Dermis blood vessel endothelial cell (primary cell): ENCODE results near the gene CALR. TPM values are rescaled to one million over a fixed set of nuclear protein-coding genes. Genes with fewer than 3 reads are reported as not detected.
"Not testable (repeated sequence)": the region's sequence is repeated elsewhere in the genome, so short reads cannot be mapped to it uniquely, and the experiment has no call there.

ENCODE experiments used
- DNase-seq: peaks from one replicate; pipeline ENCODE4 v3.0.0; 2010
- total RNA-seq: library from RNA; depleted of rRNA; stranded (reverse); fragments of >200 nt; gene quantifications from 2 replicates; pipeline ENCODE4 v1.2.3, GENCODE V29; 2014

Gene CALR
- total RNA-seq, result 1,244 and 1,415 TPM in 2 replicates

GRCh38 chr19:12937927-12938778, at the start of gene CALR:
Gene CALR (plus strand): TSS chr19:12938609. CDS start chr19:12938680, 71 bp downstream.
- DNase-seq, result peak; percentile 100

GRCh38 chr19:12890299-12890786, 48.1 kb upstream of the CALR start:
- not testable (repeated sequence) for DNase-seq

- peak; percentile 99 for DNase-seq
Measured at GRCh38 chr19:12890787-12891552, 47.4 kb upstream of the CALR start, which contains the start of gene GCDH. Gene GCDH (plus strand): TSS chr19:12891160. CDS start chr19:12891305, 145 bp downstream.

GRCh38 chr19:12891553-12892021, 46.8 kb upstream of the CALR start:
- no peak for DNase-seq

- DNase-seq, result no peak
Measured at GRCh38 chr19:12893582-12893981, 44.8 kb upstream of the CALR start.

- DNase-seq, result no peak
Measured at GRCh38 chr19:12896460-12896859, 41.9 kb upstream of the CALR start.

DNA sequence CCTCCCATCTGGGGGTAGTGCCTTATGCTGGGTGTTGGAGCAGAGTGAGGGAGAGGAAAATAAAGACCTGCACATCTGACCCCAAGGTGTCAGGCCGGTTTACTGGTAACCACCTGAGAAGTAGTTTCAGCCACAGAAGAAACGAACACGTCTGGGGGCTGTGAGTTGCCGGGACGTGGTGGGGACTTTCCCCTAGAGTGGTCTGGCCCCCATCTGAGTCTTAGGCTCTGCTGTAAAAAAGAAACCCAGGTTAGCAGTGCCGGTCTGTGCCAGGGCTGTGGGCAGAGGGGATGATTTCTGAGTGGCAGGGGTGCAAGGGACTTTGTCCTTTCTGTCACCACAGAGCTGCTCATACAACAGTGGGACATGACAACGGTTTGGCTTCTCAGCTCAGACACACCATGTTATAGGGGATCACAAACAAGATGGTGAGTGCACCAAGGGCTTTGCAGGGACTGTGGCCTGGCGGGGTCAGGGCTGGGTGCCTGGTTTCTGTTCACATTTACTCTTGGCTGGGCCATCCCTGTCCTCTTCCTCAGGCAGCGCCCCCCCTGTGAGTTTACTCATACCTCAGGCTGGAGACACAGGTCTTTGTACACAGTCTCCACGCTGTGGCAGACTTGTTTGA, 38.4 kb upstream of the CALR start:
- DNase-seq, result no peak

- no peak for DNase-seq
Measured at GRCh38 chr19:12907166-12907565, 31.2 kb upstream of the CALR start.

DNA sequence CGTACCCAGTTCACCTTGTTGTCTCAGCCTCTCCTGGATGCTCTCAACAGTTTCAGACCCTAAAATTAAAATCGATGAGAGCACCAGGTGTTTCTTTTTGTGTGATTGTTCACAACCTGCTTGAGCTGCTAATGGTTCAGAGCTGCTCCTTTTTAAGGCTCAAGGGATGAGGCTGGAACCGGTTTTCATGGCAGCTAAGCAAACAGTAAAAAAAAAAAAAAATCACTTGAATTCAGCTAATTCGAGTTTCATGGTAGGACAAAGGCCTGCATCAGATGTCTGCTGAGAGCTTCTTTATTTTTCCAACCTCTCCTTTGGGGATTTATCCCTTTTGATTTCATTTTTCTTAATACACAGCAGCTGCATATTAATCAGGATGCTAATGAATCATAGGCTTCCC, 25.8 kb upstream of the CALR start:
- no peak for DNase-seq

DNA sequence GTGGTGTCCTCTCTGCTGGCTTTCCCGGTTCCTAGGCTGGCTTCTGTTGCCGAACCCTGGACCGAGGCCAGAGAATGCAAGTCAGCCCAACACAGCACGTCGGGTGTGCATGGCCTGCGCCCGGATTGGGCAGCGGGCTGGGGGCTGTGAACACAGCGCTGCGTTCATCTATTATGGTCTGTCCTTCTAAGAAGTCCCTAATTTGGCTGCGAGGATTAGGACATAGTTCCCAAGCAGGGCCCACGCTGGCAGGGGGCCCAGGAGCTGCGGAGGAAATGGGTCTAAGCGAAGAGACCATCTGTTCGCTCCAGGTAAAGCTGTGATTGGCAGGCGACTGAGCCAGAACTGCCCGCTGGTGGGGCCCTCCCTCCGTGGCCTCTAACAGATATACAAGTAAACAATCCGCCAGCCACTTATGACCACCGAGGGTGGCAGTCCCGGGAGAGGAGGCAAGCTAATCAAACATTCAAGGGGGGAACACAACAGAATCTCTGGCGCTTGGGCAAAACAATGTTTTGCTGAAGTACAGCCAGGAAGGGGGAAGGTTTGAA, 25.3 kb upstream of the CALR start:
- DNase-seq, result peak; percentile 55

- no peak for DNase-seq
Measured at GRCh38 chr19:12913851-12914690, 24.3 kb upstream of the CALR start.

DNA sequence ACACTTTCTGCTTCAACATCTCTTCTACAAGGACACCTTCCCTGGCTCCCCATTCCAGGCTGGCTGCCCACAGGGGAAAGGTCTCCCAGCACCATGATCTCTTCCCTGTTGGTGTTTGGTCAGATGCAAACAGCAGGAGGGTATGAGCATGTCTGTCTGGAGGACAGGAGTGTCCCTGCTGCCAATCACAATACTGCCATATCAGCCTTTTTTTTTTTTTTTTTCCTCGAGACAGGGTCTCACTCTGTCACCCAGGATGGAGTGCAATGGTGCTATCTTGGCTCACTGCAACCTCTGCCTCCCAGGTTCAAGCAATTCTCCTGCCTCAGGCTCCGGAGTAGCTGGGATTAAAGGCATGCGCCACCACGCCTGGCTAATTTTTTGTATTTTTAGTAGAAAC, 22.5 kb upstream of the CALR start:
- DNase-seq, result not testable (repeated sequence)

DNA sequence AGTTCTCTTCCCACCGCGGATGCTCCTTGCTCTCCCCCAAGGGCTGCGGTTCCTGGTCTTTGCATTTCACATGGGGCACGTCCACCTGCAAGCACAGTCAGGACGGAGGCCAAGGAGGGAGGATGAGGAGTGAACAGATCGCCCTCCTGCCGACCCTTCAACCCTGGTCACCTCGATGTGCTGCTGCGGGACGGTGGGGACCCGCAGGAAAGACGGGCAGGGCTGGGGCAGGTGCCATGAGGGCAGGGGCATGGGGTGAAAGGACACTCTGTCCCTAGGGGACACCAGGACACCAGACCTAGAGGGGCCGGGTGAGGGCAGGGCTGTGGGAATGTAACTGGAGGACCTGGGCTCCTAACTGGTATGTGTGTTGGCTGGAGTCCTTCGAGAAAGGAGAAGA, 20.2 kb upstream of the CALR start:
- no peak for DNase-seq

GRCh38 chr19:12921047-12921446, 17.4 kb upstream of the CALR start:
- DNase-seq, result no peak

- DNase-seq, result no peak
Measured at GRCh38 chr19:12922959-12923358, 15.4 kb upstream of the CALR start.

GRCh38 chr19:12924621-12925310, 13.6 kb upstream of the CALR start:
- no peak for DNase-seq

- DNase-seq, result no peak
Measured at GRCh38 chr19:12930002-12930645, 8.3 kb upstream of the CALR start.

DNA sequence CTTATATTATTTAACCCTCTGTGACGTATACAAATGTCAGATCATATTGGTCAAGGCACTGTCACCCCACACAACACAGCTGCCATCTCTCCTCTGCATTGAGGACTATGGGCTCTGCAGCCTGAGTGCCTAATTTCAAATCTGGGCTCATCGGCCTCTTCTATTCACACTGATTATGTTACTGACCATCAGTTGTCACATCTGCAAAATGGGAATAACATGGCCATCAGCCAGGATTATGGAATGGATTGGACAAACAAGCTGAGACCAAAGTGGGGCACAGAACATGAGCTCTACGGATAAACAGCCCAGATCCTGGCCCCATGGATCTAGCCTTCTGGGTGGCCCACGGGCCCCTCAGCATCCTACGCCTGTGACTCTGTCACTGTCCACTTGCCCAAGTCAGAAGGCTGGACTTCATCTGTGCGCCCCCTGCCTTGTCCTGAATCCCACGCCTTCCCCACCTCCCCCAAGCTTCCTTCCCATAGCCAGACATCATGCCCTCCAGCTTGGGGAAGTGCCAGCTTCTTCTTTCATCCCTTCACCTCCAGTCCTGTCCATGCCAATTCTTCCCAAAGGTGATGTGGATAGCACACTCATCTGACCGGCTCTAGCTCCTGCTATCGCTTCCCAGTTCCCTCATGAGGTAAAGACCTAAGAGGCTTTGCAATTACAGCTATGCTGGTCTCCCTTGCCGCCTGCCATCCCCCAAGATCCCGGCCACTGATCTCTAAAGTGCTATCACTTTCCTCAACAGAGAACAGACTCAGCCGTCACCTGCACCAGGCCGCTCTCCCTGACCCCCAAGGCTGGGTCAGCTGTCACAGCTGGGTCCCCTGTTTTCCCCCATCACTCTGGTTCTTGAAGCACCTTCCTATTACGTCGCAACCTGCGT, 5.8 kb upstream of the CALR start:
- DNase-seq, result no peak
